ENCODE data around the gene FLNB.

DNA sequence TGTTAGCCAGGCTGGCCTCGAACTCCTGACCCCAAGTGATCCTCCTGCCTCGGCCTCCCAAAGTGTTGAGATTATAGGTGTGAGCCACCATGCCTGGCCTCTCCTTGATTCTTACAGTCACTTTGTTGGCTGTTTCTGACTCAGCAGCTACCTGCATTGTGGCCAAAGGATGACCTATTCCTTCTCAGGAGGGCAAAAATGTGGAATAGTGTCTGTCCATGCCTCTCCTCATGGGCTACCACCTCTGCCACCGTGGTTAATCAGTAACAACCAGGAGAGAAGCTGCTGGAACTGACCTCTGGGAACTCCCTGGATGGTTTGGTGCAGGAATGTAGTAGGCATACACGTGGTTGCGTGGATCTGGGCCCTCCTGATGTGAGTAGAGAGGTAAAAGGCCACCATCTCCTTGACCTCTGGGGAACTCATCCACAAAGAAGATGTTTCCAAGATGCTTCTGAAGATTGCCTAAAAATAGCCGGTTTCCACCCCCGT, 63.3 kb downstream of the FLNB start:
- TF ChIP-seq, protein P1, sequence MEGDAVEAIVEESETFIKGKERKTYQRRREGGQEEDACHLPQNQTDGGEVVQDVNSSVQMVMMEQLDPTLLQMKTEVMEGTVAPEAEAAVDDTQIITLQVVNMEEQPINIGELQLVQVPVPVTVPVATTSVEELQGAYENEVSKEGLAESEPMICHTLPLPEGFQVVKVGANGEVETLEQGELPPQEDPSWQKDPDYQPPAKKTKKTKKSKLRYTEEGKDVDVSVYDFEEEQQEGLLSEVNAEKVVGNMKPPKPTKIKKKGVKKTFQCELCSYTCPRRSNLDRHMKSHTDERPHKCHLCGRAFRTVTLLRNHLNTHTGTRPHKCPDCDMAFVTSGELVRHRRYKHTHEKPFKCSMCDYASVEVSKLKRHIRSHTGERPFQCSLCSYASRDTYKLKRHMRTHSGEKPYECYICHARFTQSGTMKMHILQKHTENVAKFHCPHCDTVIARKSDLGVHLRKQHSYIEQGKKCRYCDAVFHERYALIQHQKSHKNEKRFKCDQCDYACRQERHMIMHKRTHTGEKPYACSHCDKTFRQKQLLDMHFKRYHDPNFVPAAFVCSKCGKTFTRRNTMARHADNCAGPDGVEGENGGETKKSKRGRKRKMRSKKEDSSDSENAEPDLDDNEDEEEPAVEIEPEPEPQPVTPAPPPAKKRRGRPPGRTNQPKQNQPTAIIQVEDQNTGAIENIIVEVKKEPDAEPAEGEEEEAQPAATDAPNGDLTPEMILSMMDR (IDR thresholded peaks at IDR 0.05; ENCODE audit: low read length): no peak
- TF ChIP-seq EZH2 (optimal IDR thresholded peaks at IDR 0.05; ENCODE audit: low read depth, low read length): no peak
- no peak for TF ChIP-seq EZH2phosphoT487 (IDR thresholded peaks at IDR 0.05; ENCODE audit: low read length)
